Measurements from ENCODE around the gene KCNJ14. TPM values are rescaled to one million over a fixed set of nuclear protein-coding genes. Genes with fewer than 3 reads are reported as not detected.
A peak's percentile ranks its signal among the peaks of the same experiment; 100 is the strongest.

KCNJ14 gene
- total RNA-seq, 1 donor from 2014 or later, result 2.0 TPM

- Mint-ChIP-seq H3K27ac (ENCODE audit: unreplicated experiment) (peak overlapping the region; percentile 87), H3K4me3 (peak overlapping the region; percentile 47)
- no peak for DNase-seq (ENCODE audit: low read depth, low spot score)
Measured at GRCh38 chr19:48417421-48417820, 38.0 kb upstream of the KCNJ14 start.

GRCh38 chr19:48418317-48419064, 36.9 kb upstream of the KCNJ14 start:
- DNase-seq (ENCODE audit: low read depth, low spot score), result no peak
- Mint-ChIP-seq H3K36me3 (ENCODE audit: low read depth) (no peaks in the 10 kb centered on the region), H3K4me1 (peaks cover 29% of the 10 kb centered on the region), H3K4me3 (no peak overlapping the region), H3K9me3 (no peaks in the 10 kb centered on the region), H3K27me3 (ENCODE audit: low read depth) (peaks cover 30% of the 10 kb centered on the region), H3K27ac (ENCODE audit: unreplicated experiment) (no peak overlapping the region)
- TF ChIP-seq CTCF (conservative IDR thresholded peaks at IDR 0.05), result no peak

More at GRCh38 chr19:48417421-48417820, 38.0 kb upstream of the KCNJ14 start:
- Mint-ChIP-seq H3K27me3 (ENCODE audit: low read depth) (peaks cover 34% of the 10 kb centered on the region), H3K4me1 (peaks cover 25% of the 10 kb centered on the region), H3K36me3 (ENCODE audit: low read depth) (no peaks in the 10 kb centered on the region), H3K9me3 (no peaks in the 10 kb centered on the region)
- no peak for TF ChIP-seq CTCF (conservative IDR thresholded peaks at IDR 0.05)

GRCh38 chr19:48419158-48419920, 36.0 kb upstream of the KCNJ14 start:
- Mint-ChIP-seq H3K27me3 (ENCODE audit: low read depth) (peaks cover 21% of the 10 kb centered on the region), H3K4me3 (no peak overlapping the region), H3K4me1 (peaks cover 30% of the 10 kb centered on the region), H3K36me3 (ENCODE audit: low read depth) (no peaks in the 10 kb centered on the region), H3K27ac (ENCODE audit: unreplicated experiment) (no peak overlapping the region), H3K9me3 (no peaks in the 10 kb centered on the region)
- TF ChIP-seq CTCF (conservative IDR thresholded peaks at IDR 0.05), result no peak
- DNase-seq (ENCODE audit: low read depth, low spot score), result peak; percentile 50

- Mint-ChIP-seq H3K4me1 (peaks cover 37% of the 10 kb centered on the region), H3K27ac (ENCODE audit: unreplicated experiment) (no peak overlapping the region), H3K27me3 (ENCODE audit: low read depth) (peaks cover 4% of the 10 kb centered on the region), H3K4me3 (no peak overlapping the region), H3K9me3 (no peaks in the 10 kb centered on the region), H3K36me3 (ENCODE audit: low read depth) (no peaks in the 10 kb centered on the region)
- TF ChIP-seq CTCF (conservative IDR thresholded peaks at IDR 0.05), result no peak
- no peak for DNase-seq (ENCODE audit: low read depth, low spot score)
Measured at GRCh38 chr19:48421548-48421947, 33.8 kb upstream of the KCNJ14 start.

- Mint-ChIP-seq H3K4me3 (no peak overlapping the region), H3K9me3 (no peaks in the 10 kb centered on the region), H3K4me1 (peaks cover 17% of the 10 kb centered on the region), H3K27me3 (ENCODE audit: low read depth) (no peaks in the 10 kb centered on the region), H3K27ac (ENCODE audit: unreplicated experiment) (peak overlapping the region; percentile 99), H3K36me3 (ENCODE audit: low read depth) (no peaks in the 10 kb centered on the region)
- TF ChIP-seq CTCF (conservative IDR thresholded peaks at IDR 0.05), result no peak
- DNase-seq (ENCODE audit: low read depth, low spot score), result no peak
Measured at GRCh38 chr19:48424694-48425219, 30.6 kb upstream of the KCNJ14 start.
